HEK293 (cell line): Measurements from ENCODE around the gene S100A13.

Experiments
- CTCF ChIA-PET: fragments of 350-600 bp; formaldehyde crosslinking; extraction: SDS; loops from one replicate; lab custom pipeline; 2021; ENCODE audit warnings: antibody characterized with exemption; lab: Yijun Ruan, JAX
- POLR2A ChIA-PET: fragments of 300-600 bp; formaldehyde crosslinking; extraction: SDS; loops from one replicate; lab custom pipeline; 2020; ENCODE audit warnings: antibody characterized with exemption, inconsistent platforms; lab: Yijun Ruan, JAX
- H3K27ac ChIP-seq: fragments of 200-500 bp; sonication (Bioruptor generic); 2 replicates; pipeline ENCODE4 v1.5.1; 2014; ENCODE audit warnings: low read depth, low read length, control low read depth, inconsistent platforms; ENCODE audit errors: extremely low read depth
- H3K36me3 ChIP-seq, 2 experiments: fragments of 200-500 bp in 1 of 2; sonication (Bioruptor generic) in 1 of 2; 1 replicate in 1 of 2; 2 replicates in 1 of 2; pipeline ENCODE4 v1.5.1; 2014 to 2017; ENCODE audit warnings: inconsistent platforms in 2 of 2, low read length in 2 of 2; ENCODE audit not compliant: control insufficient read depth in 2 of 2, insufficient read depth in 1 of 2
- H3K4me1 ChIP-seq: fragments of 200-500 bp; sonication (Bioruptor generic); 2 replicates; pipeline ENCODE4 v1.5.1; 2014; ENCODE audit warnings: mild to moderate bottlenecking, low read length, inconsistent platforms; ENCODE audit not compliant: control insufficient read depth, insufficient read depth
- H3K4me3 ChIP-seq: 2 replicates; pipeline ENCODE4 v1.5.1; 2011; ENCODE audit warnings: low read depth, mild to moderate bottlenecking, control low read depth, low read length, moderate library complexity
- H3K9me3 ChIP-seq: fragments of 200-500 bp; sonication (Bioruptor generic); 2 replicates; pipeline ENCODE4 v1.5.1; 2014; ENCODE audit warnings: low read depth, low read length, inconsistent platforms; ENCODE audit not compliant: control insufficient read depth, insufficient read depth
- GLI2 ChIP-seq: fragments of 450-650 bp; formaldehyde crosslinking; IDR thresholded peaks from 2 replicates; pipeline ENCODE4; 2017; ENCODE audit warnings: missing biosample characterization, missing genetic modification characterization, low read depth, borderline replicate concordance
- GLIS1 ChIP-seq: fragments of 450-650 bp; formaldehyde crosslinking; IDR thresholded peaks from 2 replicates; pipeline ENCODE4 v1.5.1; 2016; ENCODE audit warnings: missing biosample characterization, missing genetic modification characterization
- HOXD13 ChIP-seq: sonication (generic); formaldehyde crosslinking; IDR thresholded peaks from 2 replicates; pipeline ENCODE4 v1.8.0; 2022; ENCODE audit warnings: missing genetic modification reagents, borderline replicate concordance
- IKZF3 ChIP-seq: fragments of 450-650 bp; IDR thresholded peaks from 2 replicates; pipeline ENCODE4 v1.5.0; 2018; ENCODE audit warnings: missing biosample characterization, mild to moderate bottlenecking, missing genetic modification characterization, moderate library complexity
- KLF17 ChIP-seq: fragments of 450-650 bp; formaldehyde crosslinking; IDR thresholded peaks from 2 replicates; pipeline ENCODE4 v1.5.1; 2016; ENCODE audit warnings: missing biosample characterization, missing genetic modification characterization
- MEIS1 ChIP-seq: sonication (generic); formaldehyde crosslinking; IDR thresholded peaks from 2 replicates; pipeline ENCODE4 v1.8.1; 2022; ENCODE audit warnings: missing genetic modification reagents, mild to moderate bottlenecking, borderline replicate concordance
- PATZ1 ChIP-seq: fragments of 450-650 bp; formaldehyde crosslinking; IDR thresholded peaks from 2 replicates; pipeline ENCODE4 v1.5.1; 2016; ENCODE audit warnings: missing biosample characterization, missing genetic modification characterization
- PBX3 ChIP-seq: sonication (generic); formaldehyde crosslinking; IDR thresholded peaks from 2 replicates; pipeline ENCODE4 v1.8.1; 2022; ENCODE audit warnings: mild to moderate bottlenecking, moderate library complexity, missing genetic modification reagents
- PRDM4 ChIP-seq: fragments of 450-650 bp; formaldehyde crosslinking; IDR thresholded peaks from 2 replicates; pipeline ENCODE4 v1.5.1; 2017; ENCODE audit warnings: missing biosample characterization, missing genetic modification characterization
- ZBTB17 ChIP-seq: fragments of 450-650 bp; formaldehyde crosslinking; IDR thresholded peaks from 2 replicates; pipeline ENCODE4 v1.5.1; 2016; ENCODE audit warnings: missing biosample characterization, missing genetic modification characterization
- ZBTB20 ChIP-seq: fragments of 450-650 bp; formaldehyde crosslinking; IDR thresholded peaks from 2 replicates; pipeline ENCODE4 v1.5.1; 2016; ENCODE audit warnings: missing biosample characterization, missing genetic modification characterization
- ZNF169 ChIP-seq: fragments of 450-650 bp; formaldehyde crosslinking; IDR thresholded peaks from 2 replicates; pipeline ENCODE4 v1.5.1; 2016; ENCODE audit warnings: missing biosample characterization, missing genetic modification characterization
- ZNF2 ChIP-seq: fragments of 450-650 bp; formaldehyde crosslinking; IDR thresholded peaks from 2 replicates; pipeline ENCODE4 v1.5.1; 2016; ENCODE audit warnings: missing biosample characterization, missing genetic modification characterization
- ZNF404 ChIP-seq: fragments of 450-650 bp; formaldehyde crosslinking; IDR thresholded peaks from 2 replicates; pipeline ENCODE4 v1.5.1; 2017; ENCODE audit warnings: missing biosample characterization, missing genetic modification characterization
- ZNF473 ChIP-seq: fragments of 450-650 bp; formaldehyde crosslinking; IDR thresholded peaks from 2 replicates; pipeline ENCODE4 v1.5.1; 2017; ENCODE audit warnings: missing biosample characterization, missing genetic modification characterization
- ZNF544 ChIP-seq: fragments of 450-650 bp; formaldehyde crosslinking; IDR thresholded peaks from 2 replicates; pipeline ENCODE4 v1.5.0; 2017; ENCODE audit warnings: missing biosample characterization, missing genetic modification characterization
- ZNF548 ChIP-seq: fragments of 450-650 bp; formaldehyde crosslinking; IDR thresholded peaks from 2 replicates; pipeline ENCODE4 v1.5.1; 2016; ENCODE audit warnings: missing biosample characterization, missing genetic modification characterization
- ZNF571 ChIP-seq: fragments of 450-650 bp; formaldehyde crosslinking; IDR thresholded peaks from 2 replicates; pipeline ENCODE4 v1.5.0; 2017; ENCODE audit warnings: missing biosample characterization, missing genetic modification characterization
- ZNF645 ChIP-seq: fragments of 450-650 bp; formaldehyde crosslinking; IDR thresholded peaks from 2 replicates; pipeline ENCODE4; 2016; ENCODE audit warnings: missing biosample characterization, missing genetic modification characterization
- ZNF747 ChIP-seq: fragments of 450-650 bp; formaldehyde crosslinking; IDR thresholded peaks from 2 replicates; pipeline ENCODE4 v1.5.1; 2016; ENCODE audit warnings: missing biosample characterization, missing genetic modification characterization
- ZNF777 ChIP-seq: fragments of 450-650 bp; formaldehyde crosslinking; IDR thresholded peaks from 2 replicates; pipeline ENCODE4 v1.5.1; 2017; ENCODE audit warnings: missing biosample characterization, missing genetic modification characterization, borderline replicate concordance

Gene S100A13

GRCh38 chr1:153661111-153661708 is 33.9 kb upstream of the S100A13 start:
- Histone ChIP-seq H3K9me3 (no peaks in the 10 kb centered on the region), H3K36me3 (peaks cover 49 to 68% of the 10 kb centered on the region in 2 experiments), H3K4me1 (0 out of 2 replicates have a peak, but pooled peaks cover 2% of the 10 kb centered on the region), H3K27ac (no peak overlapping the region), H3K4me3 (no peak overlapping the region)
- TF ChIP-seq PRDM4 (tag by site-specific recombination) (peak; percentile 75), ZNF645 (tag by site-specific recombination) (no peak), PATZ1 (tag by site-specific recombination) (peak; percentile 23; the same call in 1 of the 2 replicates), KLF17 (tag by site-specific recombination) (no peak), ZBTB17 (peak; percentile 22; the same call in 1 of the 2 replicates), GLI2 (tag by site-specific recombination) (no peak), ZBTB20 (peak; percentile 46; the same call in 1 of the 2 replicates), GLIS1 (tag by site-specific recombination) (peak; percentile 88), IKZF3 (tag by site-specific recombination) (peak; percentile 52; the same call in 1 of the 2 replicates), ZNF544 (tag by site-specific recombination) (no peak)
- POLR2A ChIA-PET: interaction anchor here (0.6 to 1.5 kb wide), 5 partner anchors 14 to 415 kb away, joined by 3 to 6 read pairs (median 4); partner anchors contain the start of genes INTS3 and S100A13
- CTCF ChIA-PET: no interaction called here

- Histone ChIP-seq H3K36me3 (peaks cover 33 to 53% of the 10 kb centered on the region in 2 experiments), H3K9me3 (no peaks in the 10 kb centered on the region), H3K27ac (no peak overlapping the region), H3K4me1 (0 out of 2 replicates have a peak, but pooled peaks cover 2% of the 10 kb centered on the region), H3K4me3 (peak overlapping the region; percentile 87)
- ChIA-PET CTCF (interaction anchor here (0.8 to 2.4 kb wide), 2 partner anchors 49 to 149 kb away, joined by 5 to 9 read pairs; no protein-coding TSS in a partner anchor), POLR2A (interaction anchor here (0.6 to 2.8 kb wide), 7 partner anchors 11 to 343 kb away, joined by 3 to 24 read pairs (median 5); partner anchors contain the start of genes CHTOP, S100A1 and S100A13)
- no peak for TF ChIP-seq ZNF548 (tag by site-specific recombination)
- no peak for TF ChIP-seq ZNF473 (tag by site-specific recombination)
- TF ChIP-seq ZNF404: no peak
- no peak for TF ChIP-seq ZNF169 (tag by site-specific recombination)
- no peak for TF ChIP-seq ZNF777
- no peak for TF ChIP-seq ZNF747
- no peak for TF ChIP-seq MEIS1 (CRISPR knock-in tag)
- no peak for TF ChIP-seq HOXD13 (CRISPR knock-in tag)
- TF ChIP-seq ZNF571 (tag by site-specific recombination): no peak
- no peak for TF ChIP-seq ZBTB20
- no peak for TF ChIP-seq PBX3
- no peak for TF ChIP-seq ZNF2 (tag by site-specific recombination)
These were observed 32.4 kb upstream of the S100A13 start for GRCh38 chr1:153659656-153660055.
